Coronary artery (tissue), 2 donors: ENCODE measurements around the gene PCLO.

Experiments used
- DNase-seq: peaks from one replicate; pipeline ENCODE4 v3.0.0-alpha.2; 2017; ENCODE audit warnings: low spot score
- H3K27ac ChIP-seq, 2 donors: fragments of 200-600 bp; sonication (generic); one replicate each; pipeline ENCODE4 v1.5.1; 2016 to 2019
- H3K4me3 ChIP-seq: fragments of 200-600 bp; sonication (generic); 2 replicates; pipeline ENCODE4 v1.5.1; 2016; ENCODE audit warnings: mild to moderate bottlenecking, moderate library complexity
- TF ChIP-seq, protein P1 (sequence below): fragments of 200-600 bp; sonication (generic); IDR thresholded peaks from one replicate; pipeline ENCODE4 v1.5.1; 2019; ENCODE audit warnings: antibody characterized with exemption

The PCLO gene

DNA sequence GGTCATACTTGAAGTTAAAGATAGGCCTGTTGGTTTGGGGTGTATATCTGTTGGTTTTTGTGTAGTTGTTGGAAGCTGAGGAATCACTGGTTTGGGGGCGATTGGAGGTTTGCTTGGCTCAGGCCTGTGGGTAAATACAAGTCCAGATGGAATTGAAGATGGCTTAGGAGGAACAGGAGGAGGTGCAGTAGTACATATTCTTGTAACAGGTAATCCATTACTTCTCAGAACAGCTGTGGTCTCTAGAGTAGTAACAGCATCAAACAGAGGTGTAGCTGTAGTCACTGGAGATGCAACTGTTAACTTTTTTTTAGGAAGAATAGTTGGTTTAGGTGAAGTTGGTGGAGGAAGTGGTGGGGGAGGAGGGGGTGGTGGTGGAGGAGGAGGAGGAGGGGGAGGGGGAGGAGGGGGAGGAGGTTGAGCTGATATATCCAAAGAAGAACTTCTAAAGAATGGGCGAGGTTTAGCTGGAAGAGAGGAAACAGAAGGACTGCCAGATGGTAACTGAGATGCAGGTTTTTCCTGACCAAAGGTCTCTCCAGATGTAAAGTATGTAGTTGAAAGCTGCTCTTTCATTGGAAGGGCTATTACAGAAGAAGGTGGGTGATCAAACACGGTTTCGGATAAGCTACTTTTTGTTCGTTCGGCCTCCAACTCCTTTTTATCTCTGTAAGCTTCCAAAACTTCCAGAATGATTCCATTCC, 209.2 kb downstream of the PCLO start:
- no peak for DNase-seq
- TF ChIP-seq, protein P1, sequence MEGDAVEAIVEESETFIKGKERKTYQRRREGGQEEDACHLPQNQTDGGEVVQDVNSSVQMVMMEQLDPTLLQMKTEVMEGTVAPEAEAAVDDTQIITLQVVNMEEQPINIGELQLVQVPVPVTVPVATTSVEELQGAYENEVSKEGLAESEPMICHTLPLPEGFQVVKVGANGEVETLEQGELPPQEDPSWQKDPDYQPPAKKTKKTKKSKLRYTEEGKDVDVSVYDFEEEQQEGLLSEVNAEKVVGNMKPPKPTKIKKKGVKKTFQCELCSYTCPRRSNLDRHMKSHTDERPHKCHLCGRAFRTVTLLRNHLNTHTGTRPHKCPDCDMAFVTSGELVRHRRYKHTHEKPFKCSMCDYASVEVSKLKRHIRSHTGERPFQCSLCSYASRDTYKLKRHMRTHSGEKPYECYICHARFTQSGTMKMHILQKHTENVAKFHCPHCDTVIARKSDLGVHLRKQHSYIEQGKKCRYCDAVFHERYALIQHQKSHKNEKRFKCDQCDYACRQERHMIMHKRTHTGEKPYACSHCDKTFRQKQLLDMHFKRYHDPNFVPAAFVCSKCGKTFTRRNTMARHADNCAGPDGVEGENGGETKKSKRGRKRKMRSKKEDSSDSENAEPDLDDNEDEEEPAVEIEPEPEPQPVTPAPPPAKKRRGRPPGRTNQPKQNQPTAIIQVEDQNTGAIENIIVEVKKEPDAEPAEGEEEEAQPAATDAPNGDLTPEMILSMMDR, result no peak

GRCh38 chr7:82950436-82950835, 212.2 kb downstream of the PCLO start:
- TF ChIP-seq, protein P1, result no peak
- DNase-seq, result no peak
- Histone ChIP-seq H3K27ac (no peak overlapping the region), H3K4me3 (no peak overlapping the region)

More for the DNA sequence above, 209.2 kb downstream of the PCLO start:
- no peak overlapping the region for H3K27ac ChIP-seq
- H3K4me3 ChIP-seq, result no peak overlapping the region

DNA sequence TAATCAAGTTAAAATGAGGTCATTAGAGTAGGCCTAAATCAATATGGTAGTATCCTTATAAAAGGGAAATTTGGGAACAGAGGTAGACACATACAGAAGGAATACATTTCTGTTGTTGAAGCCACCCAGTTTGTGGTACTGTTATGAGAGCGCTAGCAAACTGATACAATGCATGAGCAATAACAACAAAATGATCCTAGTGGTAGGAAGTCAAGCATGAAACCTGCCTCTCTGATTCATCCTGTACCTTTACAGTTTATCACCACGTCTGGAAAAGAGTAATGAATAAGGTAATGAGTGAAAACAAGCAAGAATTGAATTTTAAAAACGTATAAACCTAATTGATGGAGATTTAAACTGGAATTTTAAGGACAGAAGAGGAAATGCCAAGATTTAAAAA, 217.2 kb downstream of the PCLO start:
- H3K4me3 ChIP-seq, result no peak overlapping the region
- DNase-seq, result no peak
- H3K27ac ChIP-seq, result no peak overlapping the region
- TF ChIP-seq, protein P1, result no peak

DNA sequence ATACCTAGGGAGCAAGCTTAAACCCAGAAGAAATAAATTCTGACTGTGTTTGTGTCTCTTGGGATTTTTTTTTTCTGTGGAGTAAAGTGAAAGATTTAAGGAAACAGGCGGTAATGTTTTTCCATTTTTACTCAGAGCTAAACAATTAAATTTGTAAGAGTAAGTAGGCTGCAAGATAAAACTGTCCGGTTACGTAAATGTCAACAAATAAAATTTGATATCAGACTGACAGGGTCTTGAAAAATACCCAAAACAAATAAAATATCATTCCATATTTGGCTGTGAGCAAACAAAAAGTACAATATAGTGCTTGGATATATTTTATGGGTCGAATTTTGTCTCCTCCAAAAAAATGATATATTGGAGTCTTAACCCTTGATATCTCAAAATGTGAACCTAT, 217.6 kb downstream of the PCLO start:
- no peak overlapping the region for H3K27ac ChIP-seq
- no peak for DNase-seq
- TF ChIP-seq, protein P1, result no peak
- no peak overlapping the region for H3K4me3 ChIP-seq

- no peak overlapping the region for H3K27ac ChIP-seq
These were observed 230.2 kb downstream of the PCLO start for GRCh38 chr7:82932516-82932915.

DNA sequence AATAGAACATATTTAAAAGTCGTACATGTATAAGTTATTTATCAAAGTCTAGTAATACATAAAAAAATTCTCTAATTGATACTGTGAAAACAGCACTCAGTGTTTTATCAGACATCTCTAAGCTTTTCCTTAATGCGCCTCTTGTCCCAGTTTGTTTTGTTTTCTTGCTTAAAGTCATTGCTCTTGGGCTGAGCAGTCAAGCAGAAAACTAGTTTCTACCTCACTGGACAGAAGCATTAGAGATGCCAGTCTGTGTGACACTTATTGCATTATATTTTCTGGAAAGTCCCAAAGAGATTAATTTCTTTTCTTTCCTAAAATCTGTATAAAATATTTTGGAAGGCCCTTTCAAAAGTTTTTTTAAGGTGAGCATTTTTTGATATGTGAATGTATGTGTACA, 236.2 kb downstream of the PCLO start:
- DNase-seq, result no peak
- Histone ChIP-seq H3K27ac (no peak overlapping the region), H3K4me3 (no peak overlapping the region)
- TF ChIP-seq, protein P1, result no peak

More at GRCh38 chr7:82932516-82932915, 230.2 kb downstream of the PCLO start:
- TF ChIP-seq, protein P1, result no peak
- no peak for DNase-seq
- no peak overlapping the region for H3K4me3 ChIP-seq

DNA sequence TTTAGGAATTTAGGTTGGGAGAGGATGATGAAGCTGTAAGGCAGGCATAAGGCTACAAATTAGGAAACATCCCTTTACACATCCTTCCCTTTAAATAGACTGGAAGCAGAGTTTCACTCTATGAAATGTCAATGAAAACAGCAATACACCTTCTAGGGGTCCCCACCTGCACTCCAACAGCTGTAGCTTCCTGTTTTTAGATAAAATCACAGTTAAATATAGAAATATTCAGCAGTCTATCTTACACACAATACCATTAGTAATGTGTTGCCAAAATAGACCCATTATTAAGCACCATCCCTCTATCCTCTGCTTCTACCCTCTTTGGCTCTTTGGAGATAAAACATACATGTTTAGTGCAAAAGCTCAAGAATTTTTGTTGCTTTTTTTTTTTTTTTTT, 237.4 kb downstream of the PCLO start:
- Histone ChIP-seq H3K4me3 (no peak overlapping the region), H3K27ac (no peak overlapping the region)
- TF ChIP-seq, protein P1, result no peak
- DNase-seq, result no peak
